GM18499 (cell line): ENCODE measurements around the gene SERPINH1.
"Not testable (repeated sequence)": the region's sequence is repeated elsewhere in the genome, so short reads cannot be mapped to it uniquely, and the experiment has no call there.

Experiments used
- ATAC-seq: cut with Tn5 transposase; IDR thresholded peaks from one replicate; pipeline ENCODE4 v1.9.1; 2021; ENCODE audit warnings: moderate number of reproducible peaks; ENCODE audit not compliant: insufficient read depth, unreplicated experiment

Gene SERPINH1

GRCh38 chr11:75571625-75572024 is 9.6 kb downstream of the SERPINH1 start:
- ATAC-seq: no peak

GRCh38 chr11:75572744-75573143 is 10.7 kb downstream of the SERPINH1 start:
- ATAC-seq: no peak

- ATAC-seq: no peak
These were observed 12.9 kb downstream of the SERPINH1 start for GRCh38 chr11:75574698-75575602.

- ATAC-seq: no peak
These were observed 14.0 kb downstream of the SERPINH1 start for GRCh38 chr11:75576017-75576416.

GRCh38 chr11:75576499-75576918 is 14.5 kb downstream of the SERPINH1 start:
- no peak for ATAC-seq

- ATAC-seq: no peak
These were observed 15.2 kb downstream of the SERPINH1 start for GRCh38 chr11:75577207-75577606.

GRCh38 chr11:75578977-75579376 is 16.9 kb downstream of the SERPINH1 start:
- no peak for ATAC-seq

- no peak for ATAC-seq
These were observed 17.8 kb downstream of the SERPINH1 start for GRCh38 chr11:75579841-75580240.

- ATAC-seq: no peak
These were observed 20.4 kb downstream of the SERPINH1 start for GRCh38 chr11:75582506-75582894.

GRCh38 chr11:75582895-75583717 is 21.1 kb downstream of the SERPINH1 start:
- no peak for ATAC-seq

- ATAC-seq: no peak
These were observed 21.9 kb downstream of the SERPINH1 start for GRCh38 chr11:75583718-75584658.

- not testable (repeated sequence) for ATAC-seq
These were observed 22.7 kb downstream of the SERPINH1 start for GRCh38 chr11:75584659-75585292.

GRCh38 chr11:75585293-75585670 is 23.2 kb downstream of the SERPINH1 start:
- no peak for ATAC-seq

- no peak for ATAC-seq
These were observed 24.3 kb downstream of the SERPINH1 start for GRCh38 chr11:75586395-75586794.

GRCh38 chr11:75588051-75588481 is 26.0 kb downstream of the SERPINH1 start:
- ATAC-seq: no peak

GRCh38 chr11:75589051-75589450 is 27.0 kb downstream of the SERPINH1 start:
- no peak for ATAC-seq

- no peak for ATAC-seq
These were observed 27.9 kb downstream of the SERPINH1 start for GRCh38 chr11:75589933-75590332.

- no peak for ATAC-seq
These were observed 29.3 kb downstream of the SERPINH1 start for GRCh38 chr11:75591371-75591770.

- no peak for ATAC-seq
These were observed 29.9 kb downstream of the SERPINH1 start for GRCh38 chr11:75591966-75592365.

- ATAC-seq: no peak
These were observed 30.7 kb downstream of the SERPINH1 start for GRCh38 chr11:75592715-75593114.
